Hematopoietic multipotent progenitor cell treated with erythropoietin and hydrocortisone succinate and interleukin-3 and kit ligand, for 8 days (in vitro differentiated cells): ENCODE results near the gene DHRS4L2.
"Not testable (repeated sequence)": the region's sequence is repeated elsewhere in the genome, so short reads cannot be mapped to it uniquely, and the experiment has no call there.

ENCODE experiments used
- DNase-seq: peaks from one replicate; pipeline ENCODE4 v3.0.0-alpha.2; 2015

Gene DHRS4L2

DNA sequence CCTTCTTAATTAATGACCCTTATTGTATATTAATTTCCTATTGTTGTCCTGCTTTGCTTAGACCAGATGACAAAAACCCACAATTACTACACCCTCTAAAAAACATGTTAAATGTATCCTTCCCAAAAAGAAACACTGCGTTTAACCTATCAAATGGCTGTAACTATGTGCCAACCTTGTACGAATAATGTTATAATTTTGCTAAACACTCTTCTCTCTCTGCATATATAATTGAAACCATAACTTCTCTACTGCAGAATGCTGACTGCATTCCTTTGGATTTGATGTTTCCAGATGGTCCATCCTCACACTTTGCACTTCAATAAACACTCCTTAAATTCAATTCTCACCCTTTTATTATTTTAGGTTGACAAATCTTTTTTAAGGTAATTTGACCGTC lies 31.8 kb downstream of the DHRS4L2 start:
- not testable (repeated sequence) for DNase-seq

DNA sequence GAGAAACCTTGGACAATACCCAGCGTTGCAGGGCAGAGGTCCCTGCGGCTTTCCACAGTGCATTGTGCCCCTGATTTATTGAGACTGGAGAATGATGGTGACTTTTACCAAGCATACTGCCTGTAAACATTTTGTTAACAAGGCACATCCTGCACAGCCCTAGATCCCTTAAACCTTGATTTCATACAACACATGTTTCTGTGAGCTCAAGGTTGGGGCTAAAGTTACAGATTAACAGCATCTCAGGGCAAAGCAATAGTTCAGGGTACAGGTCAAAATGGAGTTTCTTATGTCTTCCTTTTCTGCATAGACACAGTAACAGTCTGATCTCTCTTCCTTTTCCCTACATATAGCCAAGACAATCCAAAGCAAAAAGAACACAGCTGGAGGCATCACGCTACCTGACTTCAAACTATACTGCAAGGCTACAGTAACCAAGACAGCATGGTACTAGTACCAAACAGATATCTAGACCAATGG lies 36.2 kb downstream of the DHRS4L2 start:
- DNase-seq, result not testable (repeated sequence)

DNA sequence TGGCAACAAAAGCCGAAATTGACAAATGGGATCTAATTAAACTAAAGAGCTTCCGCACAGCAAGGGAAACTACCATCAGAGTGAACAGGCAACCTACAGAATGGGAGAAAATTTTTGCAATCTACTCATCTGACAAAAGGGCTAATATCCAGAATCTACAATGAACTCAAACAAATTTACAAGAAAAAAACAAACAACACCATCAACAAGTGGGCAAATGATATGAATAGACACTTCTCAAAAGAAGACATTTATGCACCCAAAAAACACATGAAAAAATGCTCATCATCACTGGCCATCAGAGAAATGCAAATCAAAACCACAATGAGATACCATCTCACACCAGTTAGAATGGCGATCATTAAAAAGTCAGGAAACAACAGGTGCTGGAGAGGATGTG lies 41.0 kb downstream of the DHRS4L2 start:
- DNase-seq, result not testable (repeated sequence)

DNA sequence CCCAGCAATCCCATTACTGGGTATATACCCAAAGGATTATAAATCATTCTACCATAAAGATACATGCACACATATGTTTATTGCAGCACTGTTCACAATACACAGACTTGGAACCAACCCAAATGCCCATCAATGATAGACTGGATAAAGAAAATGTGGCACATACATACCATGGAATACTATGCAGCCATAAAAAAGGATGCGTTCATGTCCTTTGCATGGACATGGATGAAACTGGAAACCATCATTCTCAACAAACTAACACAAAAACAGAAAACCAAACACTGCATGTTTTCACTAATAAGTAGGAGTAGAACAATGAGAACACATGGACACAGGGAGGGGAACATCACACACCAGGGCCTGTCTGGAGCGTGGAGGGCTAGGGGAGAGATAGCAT lies 42.6 kb downstream of the DHRS4L2 start:
- not testable (repeated sequence) for DNase-seq

GRCh38 chr14:24032727-24033418 lies 44.1 kb downstream of the DHRS4L2 start:
- peak; percentile 32 for DNase-seq

DNA sequence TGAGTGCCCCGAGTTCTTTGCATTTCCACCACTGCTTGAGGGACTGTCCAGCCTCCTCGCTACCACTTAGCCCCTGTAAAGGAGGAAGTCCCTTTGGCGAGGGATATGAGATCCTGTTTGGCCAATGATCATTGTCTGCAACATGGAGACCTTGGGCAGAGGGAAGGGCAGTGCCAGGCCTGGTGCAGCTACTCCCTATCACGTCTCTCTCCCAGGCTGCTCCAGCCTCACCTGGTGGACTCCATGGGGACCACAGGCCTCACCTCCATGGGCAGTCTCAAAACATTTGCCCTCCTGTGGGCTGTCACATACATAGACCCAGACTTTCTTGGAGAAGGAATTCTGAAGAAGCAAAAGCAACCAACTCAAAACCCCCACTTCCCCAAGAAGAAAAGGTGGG lies 47.0 kb downstream of the DHRS4L2 start:
- DNase-seq, result not testable (repeated sequence)

- peak; percentile 87 for DNase-seq
These were observed 47.6 kb downstream of the DHRS4L2 start for GRCh38 chr14:24036169-24036962.

DNA sequence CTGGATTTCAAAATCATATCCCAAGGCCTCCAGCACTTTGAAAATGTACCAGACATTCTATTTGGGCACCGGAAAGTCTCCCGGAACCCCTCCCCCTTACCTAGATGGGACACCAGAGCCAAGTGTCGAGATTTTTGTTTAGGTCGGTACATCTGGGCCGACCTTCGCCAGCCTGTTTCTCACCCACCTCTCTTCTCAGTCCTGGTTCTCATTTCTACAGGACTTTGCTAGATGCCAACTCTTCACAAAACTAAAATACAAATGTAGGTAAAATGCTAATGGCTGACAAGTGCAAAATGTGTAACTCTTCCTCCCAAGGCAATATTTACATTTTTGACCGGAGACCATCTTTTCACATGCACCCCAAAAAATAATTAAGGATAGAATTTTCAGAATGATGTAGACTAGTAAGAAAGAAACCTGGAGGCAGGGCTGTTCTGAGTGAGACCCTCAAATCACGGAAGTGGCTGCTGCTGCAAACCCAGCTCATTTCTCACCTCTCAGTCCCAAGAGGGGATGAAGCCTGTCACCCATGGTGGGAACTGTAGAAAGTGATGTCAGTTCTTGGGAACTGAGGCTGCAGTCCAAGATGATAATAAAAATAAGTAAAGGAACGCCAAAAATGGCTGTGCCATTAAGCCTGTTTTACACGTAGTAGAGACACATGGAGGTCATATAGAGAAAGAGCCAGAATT lies 48.4 kb downstream of the DHRS4L2 start:
- DNase-seq, result not testable (repeated sequence)

DNA sequence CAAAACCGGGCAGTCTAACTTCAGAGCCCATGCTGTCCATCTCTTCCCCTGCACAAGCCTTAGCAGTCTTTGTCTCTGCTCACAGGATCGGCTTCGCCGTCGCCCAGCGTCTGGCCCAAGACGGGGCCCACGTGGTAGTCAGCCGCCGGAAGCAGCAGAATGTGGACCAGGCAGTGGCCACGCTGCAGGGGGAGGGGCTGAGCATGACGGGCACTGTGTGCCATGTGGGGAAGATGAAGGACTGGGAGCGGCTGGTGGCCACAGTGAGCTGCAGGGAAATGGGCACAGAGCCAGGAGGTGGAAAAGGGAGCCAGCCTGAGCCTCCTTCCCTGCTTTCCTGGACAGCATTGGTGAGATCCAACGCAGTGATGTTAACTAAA lies 48.9 kb downstream of the DHRS4L2 start:
- no peak for DNase-seq

GRCh38 chr14:24038686-24039085 lies 50.0 kb downstream of the DHRS4L2 start:
- DNase-seq, result no peak

DNA sequence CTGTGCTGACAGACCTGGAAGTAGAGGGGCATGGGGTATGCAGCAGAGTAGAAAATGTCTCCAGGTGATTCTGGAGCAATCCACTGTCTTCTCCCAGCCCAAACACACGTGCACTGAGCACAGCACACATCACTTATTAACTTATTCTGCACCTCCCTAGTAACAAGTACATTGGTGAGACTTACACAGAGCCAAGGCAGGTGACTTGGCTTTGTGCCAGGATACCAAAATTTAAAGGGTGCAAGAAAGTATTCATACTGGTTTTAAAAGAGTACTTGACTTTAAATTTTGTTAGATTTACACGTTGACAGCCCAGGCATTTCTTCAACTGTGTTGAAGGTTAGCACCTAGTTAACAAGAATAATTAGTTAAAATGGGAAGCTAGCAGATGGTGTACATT lies 52.0 kb downstream of the DHRS4L2 start:
- no peak for DNase-seq

- DNase-seq, result no peak
These were observed 54.0 kb downstream of the DHRS4L2 start for GRCh38 chr14:24042746-24043145.

GRCh38 chr14:24049002-24049401 lies 60.3 kb downstream of the DHRS4L2 start:
- not testable (repeated sequence) for DNase-seq

DNA sequence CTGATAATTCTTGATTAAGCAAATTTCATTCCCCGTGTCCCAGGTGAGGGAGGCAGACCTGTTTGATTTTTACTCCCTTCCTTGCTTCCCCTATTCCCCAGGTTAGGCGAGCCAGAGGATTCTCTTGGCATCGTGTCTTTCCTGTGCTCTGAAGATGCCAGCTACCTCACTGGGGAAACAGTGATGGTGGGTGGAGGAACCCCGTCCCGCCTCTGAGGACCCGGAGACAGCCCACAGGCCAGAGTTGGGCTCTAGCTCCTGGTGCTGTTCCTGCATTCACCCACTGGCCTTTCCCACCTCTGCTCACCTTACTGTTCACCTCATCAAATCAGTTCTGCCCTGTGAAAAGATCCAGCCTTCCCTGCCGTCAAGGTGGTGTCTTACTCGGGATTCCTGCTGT lies 62.0 kb downstream of the DHRS4L2 start:
- not testable (repeated sequence) for DNase-seq

DNA sequence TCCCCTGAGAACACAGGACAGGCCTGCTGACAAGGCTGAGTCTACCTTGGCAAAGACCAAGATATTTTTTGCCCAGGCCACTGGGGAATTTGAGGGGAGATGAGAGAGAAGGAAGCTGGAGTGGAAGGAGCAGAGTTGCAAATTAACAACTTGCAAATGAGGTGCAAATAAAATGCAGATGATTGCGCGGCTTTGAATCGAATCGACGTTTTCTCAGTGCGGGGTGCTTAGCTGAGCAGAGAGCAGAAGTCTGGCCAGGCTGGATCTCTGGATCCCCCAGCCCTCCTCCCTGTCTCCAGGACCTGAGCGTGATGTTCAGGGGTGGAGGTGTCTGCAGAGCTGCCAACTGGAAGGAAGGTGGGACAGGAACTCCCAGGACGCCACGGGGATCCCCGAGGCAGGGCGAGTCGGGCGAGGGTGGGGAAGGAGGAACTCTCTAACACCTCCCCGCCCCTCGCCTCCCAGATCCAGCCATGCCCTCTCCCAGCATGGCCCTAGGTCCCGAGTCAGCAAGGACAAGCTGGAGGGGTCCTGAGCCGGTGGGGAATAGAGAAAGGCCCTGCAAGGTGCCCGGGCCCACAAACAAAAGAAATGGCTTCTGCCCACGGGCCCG lies 62.6 kb downstream of the DHRS4L2 start:
- DNase-seq, result no peak

- peak; percentile 39 for DNase-seq
These were observed 63.3 kb downstream of the DHRS4L2 start, which contains the start of gene CARMIL3 for GRCh38 chr14:24051789-24052655. CARMIL3 (plus strand) TSS chr14:24052009; CDS start chr14:24052154, 145 bp downstream.

GRCh38 chr14:24052656-24053547 lies 64.2 kb downstream of the DHRS4L2 start:
- no peak for DNase-seq

DNA sequence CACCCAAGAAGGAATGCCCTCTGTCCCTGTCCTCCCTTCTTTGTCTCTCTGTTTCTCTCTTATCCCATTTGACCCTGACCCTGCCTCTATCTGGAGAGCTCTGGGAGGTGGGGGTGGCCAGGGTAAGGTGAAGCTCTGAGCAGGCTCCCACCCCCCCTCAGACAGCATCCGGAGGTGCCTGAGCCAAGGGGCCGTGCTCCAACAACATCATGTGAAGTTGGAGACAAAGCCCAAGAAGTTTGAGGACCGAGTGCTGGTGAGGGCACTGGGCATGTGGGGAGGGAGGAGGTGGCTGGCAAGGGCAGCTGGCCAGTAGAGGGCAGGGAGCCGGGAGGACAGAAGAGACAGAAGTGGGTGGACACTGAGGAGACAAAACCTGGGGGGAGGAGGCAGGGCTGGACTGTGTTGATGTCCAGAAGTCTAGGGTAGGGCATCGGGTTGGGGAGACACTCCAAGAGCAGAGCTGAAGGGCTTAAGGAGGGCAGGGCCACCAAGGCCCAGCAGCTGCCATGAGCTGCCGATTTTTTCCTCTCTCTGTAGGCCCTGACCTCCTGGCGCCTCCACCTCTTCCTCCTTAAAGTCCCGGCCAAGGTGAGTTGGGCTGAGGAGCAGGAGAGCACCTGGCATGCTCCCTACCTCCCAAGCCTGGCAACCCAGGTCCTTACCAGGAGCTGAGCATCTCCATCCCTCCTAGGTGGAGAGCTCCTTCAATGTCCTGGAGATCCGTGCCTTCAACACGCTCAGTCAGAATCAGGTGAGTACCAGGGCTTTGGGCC lies 65.0 kb downstream of the DHRS4L2 start:
- DNase-seq, result no peak

DNA sequence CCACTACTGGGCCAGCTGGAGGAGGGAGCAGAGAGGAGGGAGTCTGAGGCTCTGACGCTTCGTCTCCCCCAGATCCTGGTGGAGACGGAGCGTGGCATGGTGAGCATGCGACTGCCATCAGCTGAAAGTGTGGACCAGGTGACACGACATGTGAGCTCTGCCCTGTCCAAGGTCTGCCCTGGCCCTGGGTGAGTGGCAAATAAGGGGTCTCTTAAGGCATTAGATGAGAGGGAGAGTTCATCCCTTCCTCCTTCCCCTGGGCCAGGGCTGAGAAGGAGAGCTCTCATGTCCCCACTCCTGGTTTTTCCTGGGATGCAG lies 65.6 kb downstream of the DHRS4L2 start:
- no peak for DNase-seq

- no peak for DNase-seq
These were observed 65.9 kb downstream of the DHRS4L2 start for GRCh38 chr14:24054646-24055045.
